OCI-LY1 (cell line): ENCODE measurements around the gene MAP3K20.

Experiments
- CTCF ChIP-seq: fragments of 200-600 bp; sonication (generic), shearing (Covaris generic); IDR thresholded peaks from 2 replicates; pipeline ENCODE4 v1.5.1; 2017; ENCODE audit warnings: mild to moderate bottlenecking, antibody characterized with exemption, low read length, moderate library complexity, mixed read lengths
- EZH2 ChIP-seq: fragments of 200-600 bp; sonication (generic), shearing (Covaris generic); IDR thresholded peaks from 2 replicates; pipeline ENCODE4 v1.8.0; 2017; ENCODE audit warnings: borderline replicate concordance, mixed run types, mild to moderate bottlenecking, antibody characterized with exemption, low read length, moderate library complexity, mixed read lengths

GRCh38 chr2:173204316-173204715 lies 128.7 kb downstream of the MAP3K20 start:
- no peak for TF ChIP-seq CTCF
- TF ChIP-seq EZH2: no peak
